ENCODE measurements around the gene HELT. TPM values are rescaled to one million over a fixed set of nuclear protein-coding genes. Genes with fewer than 3 reads are reported as not detected.

HELT gene
- total RNA-seq, 1 donor from 2014 or later = not detected

GRCh38 chr4:185016101-185016940 is 2.0 kb upstream of the HELT start:
- H3K4me3 Mint-ChIP-seq (ENCODE audit: low read depth) = no peak overlapping the region
- TF ChIP-seq, protein P1, sequence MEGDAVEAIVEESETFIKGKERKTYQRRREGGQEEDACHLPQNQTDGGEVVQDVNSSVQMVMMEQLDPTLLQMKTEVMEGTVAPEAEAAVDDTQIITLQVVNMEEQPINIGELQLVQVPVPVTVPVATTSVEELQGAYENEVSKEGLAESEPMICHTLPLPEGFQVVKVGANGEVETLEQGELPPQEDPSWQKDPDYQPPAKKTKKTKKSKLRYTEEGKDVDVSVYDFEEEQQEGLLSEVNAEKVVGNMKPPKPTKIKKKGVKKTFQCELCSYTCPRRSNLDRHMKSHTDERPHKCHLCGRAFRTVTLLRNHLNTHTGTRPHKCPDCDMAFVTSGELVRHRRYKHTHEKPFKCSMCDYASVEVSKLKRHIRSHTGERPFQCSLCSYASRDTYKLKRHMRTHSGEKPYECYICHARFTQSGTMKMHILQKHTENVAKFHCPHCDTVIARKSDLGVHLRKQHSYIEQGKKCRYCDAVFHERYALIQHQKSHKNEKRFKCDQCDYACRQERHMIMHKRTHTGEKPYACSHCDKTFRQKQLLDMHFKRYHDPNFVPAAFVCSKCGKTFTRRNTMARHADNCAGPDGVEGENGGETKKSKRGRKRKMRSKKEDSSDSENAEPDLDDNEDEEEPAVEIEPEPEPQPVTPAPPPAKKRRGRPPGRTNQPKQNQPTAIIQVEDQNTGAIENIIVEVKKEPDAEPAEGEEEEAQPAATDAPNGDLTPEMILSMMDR (IDR thresholded peaks at IDR 0.05; ENCODE audit: unreplicated experiment) = no peak
- H3K36me3 Mint-ChIP-seq (ENCODE audit: insufficient read depth) = no peaks in the 10 kb centered on the region
- H3K4me1 Mint-ChIP-seq (ENCODE audit: low read depth) = peaks cover 6% of the 10 kb centered on the region
- DNase-seq (ENCODE audit: low spot score, unreplicated experiment) = no peak
- H3K27me3 Mint-ChIP-seq = peaks cover 95% of the 10 kb centered on the region
- H3K9me3 Mint-ChIP-seq (ENCODE audit: low read depth) = no peaks in the 10 kb centered on the region
- H3K27ac Mint-ChIP-seq = no peak overlapping the region

GRCh38 chr4:185016946-185017758 is 1.1 kb upstream of the HELT start:
- TF ChIP-seq, protein P1 (IDR thresholded peaks at IDR 0.05; ENCODE audit: unreplicated experiment) = no peak
- Mint-ChIP-seq H3K27me3 (peaks cover 95% of the 10 kb centered on the region), H3K27ac (no peak overlapping the region), H3K4me3 (ENCODE audit: low read depth) (no peak overlapping the region), H3K4me1 (ENCODE audit: low read depth) (peaks cover 12% of the 10 kb centered on the region), H3K36me3 (ENCODE audit: insufficient read depth) (no peaks in the 10 kb centered on the region), H3K9me3 (ENCODE audit: low read depth) (no peaks in the 10 kb centered on the region)
- no peak for DNase-seq (ENCODE audit: low spot score, unreplicated experiment)

- H3K27me3 Mint-ChIP-seq = peaks cover 96% of the 10 kb centered on the region
- no peak overlapping the region for H3K4me3 Mint-ChIP-seq (ENCODE audit: low read depth)
- TF ChIP-seq, protein P1 (IDR thresholded peaks at IDR 0.05; ENCODE audit: unreplicated experiment) = no peak
- H3K9me3 Mint-ChIP-seq (ENCODE audit: low read depth) = no peaks in the 10 kb centered on the region
- H3K27ac Mint-ChIP-seq = no peak overlapping the region
- H3K4me1 Mint-ChIP-seq (ENCODE audit: low read depth) = peaks cover 13% of the 10 kb centered on the region
- DNase-seq (ENCODE audit: low spot score, unreplicated experiment) = no peak
- H3K36me3 Mint-ChIP-seq (ENCODE audit: insufficient read depth) = no peaks in the 10 kb centered on the region
Observed at GRCh38 chr4:185018834-185019455, 655 bp downstream of the HELT start.

DNA sequence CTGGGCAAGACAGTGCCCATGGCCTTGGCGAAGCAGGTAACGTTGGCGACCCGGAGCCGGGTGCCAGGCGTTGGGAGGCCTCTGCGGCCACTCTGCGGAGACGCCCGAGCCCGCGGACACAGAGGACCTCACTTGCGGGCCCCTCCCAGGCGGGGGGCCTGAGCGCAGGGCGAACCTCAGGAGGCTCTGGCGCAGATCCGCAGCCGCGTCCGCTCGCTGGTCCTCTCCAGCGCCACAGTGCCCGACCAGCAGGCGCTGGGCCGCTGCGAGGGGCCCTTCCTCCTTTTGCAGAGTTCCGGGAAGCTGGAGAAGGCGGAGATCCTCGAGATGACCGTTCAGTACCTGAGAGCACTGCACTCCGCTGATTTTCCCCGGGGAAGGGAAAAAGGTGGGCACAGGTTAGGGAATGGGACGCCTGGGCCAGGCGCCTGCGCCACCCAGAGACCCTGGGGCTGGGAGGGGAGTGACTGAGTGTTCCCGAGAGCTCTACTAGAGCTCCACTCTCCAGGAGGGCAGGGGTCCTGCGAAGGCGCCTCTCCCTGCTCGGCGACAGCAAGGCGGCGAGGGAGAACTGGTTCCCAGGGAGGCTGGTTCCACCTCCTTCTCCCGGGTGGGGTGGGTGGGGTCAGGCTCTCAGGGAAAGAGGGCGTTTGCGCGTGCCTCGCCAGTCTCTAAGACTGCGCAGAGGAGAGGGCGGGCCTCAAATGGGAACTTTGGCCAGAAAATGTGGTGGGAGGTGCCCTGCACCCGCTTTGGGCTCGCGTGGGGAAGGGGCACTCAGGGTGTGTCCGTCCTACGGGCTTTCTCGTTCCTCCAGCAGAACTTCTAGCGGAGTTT is 1.4 kb downstream of the HELT start:
- Mint-ChIP-seq H3K27me3 (peaks cover 96% of the 10 kb centered on the region), H3K9me3 (ENCODE audit: low read depth) (no peaks in the 10 kb centered on the region), H3K36me3 (ENCODE audit: insufficient read depth) (no peaks in the 10 kb centered on the region), H3K27ac (no peak overlapping the region), H3K4me1 (ENCODE audit: low read depth) (peaks cover 13% of the 10 kb centered on the region), H3K4me3 (ENCODE audit: low read depth) (no peak overlapping the region)
- no peak for DNase-seq (ENCODE audit: low spot score, unreplicated experiment)
- TF ChIP-seq, protein P1 (IDR thresholded peaks at IDR 0.05; ENCODE audit: unreplicated experiment) = no peak

All from progenitor cell of endocrine pancreas (in vitro differentiated cells).